NCI-H2107 treated with DMSO at 0.1 percent for 48 hours (cell line): ENCODE data around the gene PABPN1L.

Experiments used
- DNase-seq: peaks from one replicate; lab custom pipeline; 2025; ENCODE audit not compliant: unreplicated experiment; lab: John Stamatoyannopoulos, UW

The PABPN1L gene

GRCh38 chr16:88814144-88814502, 52.3 kb downstream of the PABPN1L start:
- DNase-seq: no peak
